Erythroblast (primary cell): Measurements from ENCODE around the gene RNF112.

ENCODE experiments used
- GATA1 ChIP-seq: IDR thresholded peaks from 2 replicates; pipeline ENCODE4 v1.6.1; 2011; ENCODE audit warnings: low read depth, mild to moderate bottlenecking, control low read depth, low read length, moderate library complexity
- POLR2A ChIP-seq: IDR thresholded peaks from 2 replicates; pipeline ENCODE4 v1.6.1; 2011; ENCODE audit warnings: mild to moderate bottlenecking, low read length

DNA sequence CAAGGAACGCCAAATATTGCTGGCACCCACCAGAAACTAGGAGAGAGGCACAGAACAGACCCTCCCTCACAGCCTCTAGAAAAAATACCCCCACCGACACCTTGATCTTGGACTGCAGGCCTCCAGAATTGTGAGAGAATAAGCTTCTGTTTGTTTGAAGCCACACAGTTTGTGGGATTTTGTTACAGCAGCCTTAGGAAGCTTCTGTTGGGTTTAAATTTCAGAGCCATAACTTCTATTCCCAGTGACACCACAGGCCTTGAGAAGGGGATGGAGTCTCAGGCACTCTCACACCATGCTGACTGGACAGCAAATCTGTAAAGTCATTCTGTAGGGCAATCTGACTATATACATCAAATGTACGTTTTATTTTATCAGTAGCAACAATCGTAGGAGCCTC is 38.6 kb downstream of the RNF112 start:
- TF ChIP-seq POLR2A, result no peak
- no peak for TF ChIP-seq GATA1
